ENCODE measurements around the gene IZUMO4. TPM values are rescaled to one million over a fixed set of nuclear protein-coding genes. Genes with fewer than 3 reads are reported as not detected.

Gene IZUMO4
- total and polyA plus RNA-seq, 2 donors (not counting 1 experiment from before 2014, with no cell fraction given): 34.8 to 93.9 TPM

DNA sequence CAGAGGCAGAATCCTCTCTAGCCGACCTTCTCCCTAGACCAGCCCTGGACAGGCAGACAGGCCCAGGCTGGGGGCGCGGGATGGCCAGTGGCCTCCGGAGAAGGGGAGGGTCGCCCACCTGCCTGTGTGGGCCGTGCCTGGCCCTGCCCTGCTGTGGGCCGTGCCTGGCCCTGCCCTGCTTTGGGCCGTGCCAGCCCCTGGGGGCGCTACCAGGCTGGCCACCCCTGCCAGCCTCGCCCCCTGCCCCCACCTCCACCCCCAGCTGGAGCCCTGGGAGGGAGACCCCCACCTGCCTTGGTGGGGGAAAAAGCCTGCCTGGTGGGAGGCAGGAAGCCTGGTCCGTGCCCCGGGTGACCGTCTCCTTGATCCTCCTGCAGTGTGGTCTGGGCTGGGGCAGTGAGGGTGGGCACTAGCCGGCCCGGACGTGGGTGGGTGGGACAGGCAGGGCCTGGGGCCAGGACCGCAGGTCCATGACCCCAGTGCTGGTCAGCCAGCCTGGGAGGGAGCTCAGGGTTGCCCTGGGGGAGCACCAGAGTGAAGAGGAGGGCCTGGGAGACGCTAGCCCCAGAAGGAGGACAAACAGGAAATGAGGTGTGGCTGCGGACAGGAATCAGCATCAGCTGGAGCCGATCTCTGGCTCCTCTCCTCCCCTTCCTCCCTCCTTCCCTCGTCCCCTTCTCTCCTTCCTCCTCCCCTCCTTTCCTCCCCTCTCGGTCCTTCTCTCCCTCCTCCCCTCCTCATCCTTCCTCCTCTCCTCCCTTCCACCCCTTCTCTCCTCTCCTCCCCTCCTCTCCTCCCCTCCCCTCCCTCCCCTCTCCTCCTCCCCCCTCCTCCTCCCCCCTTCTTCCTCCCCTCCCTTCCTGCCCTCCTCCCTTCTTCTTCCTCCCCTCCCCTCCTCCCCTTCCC lies 40.5 kb upstream of the IZUMO4 start:
- H3K79me2 ChIP-seq (ENCODE audit: control insufficient read depth, insufficient read depth, low read length): peaks cover 28% of the 10 kb centered on the region
- H3K4me1 ChIP-seq (ENCODE audit: control insufficient read depth in 2 of 2, insufficient read depth in 2 of 2, low read length in 2 of 2): peaks cover 69 to 91% of the 10 kb centered on the region in 2 donors
- ChIA-PET CTCF (interaction anchor here (1.0 to 1.1 kb wide), 2 partner anchors 27 to 35 kb away, joined by 3 read pairs; no protein-coding TSS in a partner anchor), POLR2A (interaction anchor here (0.5 to 1.4 kb wide), 7 partner anchors 14 to 803 kb away, joined by 3 to 6 read pairs (median 4); partner anchors contain the start of gene PEAK3)
- TF ChIP-seq, protein P1, sequence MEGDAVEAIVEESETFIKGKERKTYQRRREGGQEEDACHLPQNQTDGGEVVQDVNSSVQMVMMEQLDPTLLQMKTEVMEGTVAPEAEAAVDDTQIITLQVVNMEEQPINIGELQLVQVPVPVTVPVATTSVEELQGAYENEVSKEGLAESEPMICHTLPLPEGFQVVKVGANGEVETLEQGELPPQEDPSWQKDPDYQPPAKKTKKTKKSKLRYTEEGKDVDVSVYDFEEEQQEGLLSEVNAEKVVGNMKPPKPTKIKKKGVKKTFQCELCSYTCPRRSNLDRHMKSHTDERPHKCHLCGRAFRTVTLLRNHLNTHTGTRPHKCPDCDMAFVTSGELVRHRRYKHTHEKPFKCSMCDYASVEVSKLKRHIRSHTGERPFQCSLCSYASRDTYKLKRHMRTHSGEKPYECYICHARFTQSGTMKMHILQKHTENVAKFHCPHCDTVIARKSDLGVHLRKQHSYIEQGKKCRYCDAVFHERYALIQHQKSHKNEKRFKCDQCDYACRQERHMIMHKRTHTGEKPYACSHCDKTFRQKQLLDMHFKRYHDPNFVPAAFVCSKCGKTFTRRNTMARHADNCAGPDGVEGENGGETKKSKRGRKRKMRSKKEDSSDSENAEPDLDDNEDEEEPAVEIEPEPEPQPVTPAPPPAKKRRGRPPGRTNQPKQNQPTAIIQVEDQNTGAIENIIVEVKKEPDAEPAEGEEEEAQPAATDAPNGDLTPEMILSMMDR (IDR thresholded peaks at IDR 0.05): no peak
- TF ChIP-seq EZH2 (IDR thresholded peaks at IDR 0.05; ENCODE audit: borderline replicate concordance, insufficient read depth, low read depth, low read length, poor library complexity, severe bottlenecking): no peak
- peaks cover 64% of the 10 kb centered on the region for H3K4me1 Mint-ChIP-seq
- H4K20me1 ChIP-seq (ENCODE audit: control insufficient read depth, insufficient read depth, low read length, poor library complexity, severe bottlenecking): no peaks in the 10 kb centered on the region
- peak overlapping the region; percentile 82 for H3K4me3 Mint-ChIP-seq
- no peaks in the 10 kb centered on the region for H3K36me3 ChIP-seq (replicated peaks in 1 of 2; ENCODE audit: control extremely low read depth in 1 of 2, control insufficient read depth in 1 of 2, extremely low read depth in 1 of 2, insufficient read depth in 2 of 2, low read length in 1 of 2)
- H3K27ac Mint-ChIP-seq: peak overlapping the region; percentile 94
- H3K27me3 ChIP-seq (replicated peaks in 1 of 4; ENCODE audit: control extremely low read depth in 1 of 4, control insufficient read depth in 3 of 4, insufficient read depth in 4 of 4, low read length in 3 of 4): no peaks in the 10 kb centered on the region
- peak overlapping the region; percentile 32 for H3K9ac ChIP-seq (ENCODE audit: low read length)
- DNase-seq (no peak), ATAC-seq (ENCODE audit: low read depth) (no peak)
- H3K4me2 ChIP-seq (replicated peaks; ENCODE audit: low read depth, low read length, poor library complexity, severe bottlenecking): peak overlapping the region; percentile 77
- H3K27me3 Mint-ChIP-seq: no peaks in the 10 kb centered on the region
- H3K9me3 Mint-ChIP-seq (ENCODE audit: insufficient read depth): no peaks in the 10 kb centered on the region
- 36% methylated on average over 18 of the region's 22 CpGs for WGBS (ENCODE audit: insufficient coverage)
- peak overlapping the region; percentile 69 to 99 for H3K27ac ChIP-seq (ENCODE audit: low read length in 2 of 2)
- H3K9me3 ChIP-seq (ENCODE audit: control extremely low read depth in 1 of 3, control insufficient read depth in 2 of 3, insufficient read depth in 1 of 3, low read length in 2 of 3): peaks cover 0 to 3% (median 0%) of the 10 kb centered on the region in 3 donors
- peak overlapping the region; percentile 38 for H2AFZ ChIP-seq (ENCODE audit: insufficient read depth, low read depth, low read length, poor library complexity, severe bottlenecking)
- peak overlapping the region in 3 of 5 experiments; percentile 12 to 33 (median 30) for H3K4me3 ChIP-seq (ENCODE audit: control extremely low read depth in 1 of 5, extremely low read depth in 1 of 5, insufficient read depth in 1 of 5, low read depth in 2 of 5, low read length in 4 of 5)
- intact Hi-C loops (cut with micrococcal nuclease): no loop called here

Measured in B cell (primary cell).